Measurements from ENCODE around the gene IRF5. TPM values are rescaled to one million over a fixed set of nuclear protein-coding genes. Genes with fewer than 3 reads are reported as not detected.
"Not testable (repeated sequence)": the region's sequence is repeated elsewhere in the genome, so short reads cannot be mapped to it uniquely, and the experiment has no call there.

IRF5 gene
- total RNA-seq, 2 donors from 2014 or later: 0.31 to 0.53 TPM

DNA sequence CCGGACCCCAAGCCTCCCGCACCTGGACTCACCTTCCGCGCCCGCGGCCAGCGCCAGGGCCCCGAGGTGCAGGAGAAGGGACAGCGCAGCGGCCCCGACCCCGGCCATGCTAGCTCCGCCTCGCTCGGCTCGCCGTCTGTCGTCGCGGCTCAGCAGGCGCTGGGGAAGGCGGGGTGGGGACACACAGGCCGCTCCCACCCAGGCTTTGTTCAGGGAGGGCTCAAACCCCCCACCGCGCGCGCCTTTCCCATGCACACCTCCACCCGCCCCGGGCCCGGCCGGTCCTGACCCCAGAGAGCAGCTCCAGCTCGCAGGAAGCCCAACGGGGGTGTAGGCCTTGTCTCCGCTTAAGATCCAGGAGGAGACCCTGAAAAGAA is 27.2 kb upstream of the IRF5 start, which contains the start of gene KCP:
Gene KCP, minus strand, starts transcription at position 141 of the 377 bp plus-strand sequence. Its CDS starts 33 bp downstream, at position 108.
- 11 to 18% methylated on average over 21 to 34 of the region's 34 CpGs for WGBS, 2 experiments (ENCODE audit: insufficient coverage in 1 of 2, insufficient read length in 1 of 2)
- H3K4me3 Mint-ChIP-seq: peak within 1 kb of the TSS; percentile 76

DNA sequence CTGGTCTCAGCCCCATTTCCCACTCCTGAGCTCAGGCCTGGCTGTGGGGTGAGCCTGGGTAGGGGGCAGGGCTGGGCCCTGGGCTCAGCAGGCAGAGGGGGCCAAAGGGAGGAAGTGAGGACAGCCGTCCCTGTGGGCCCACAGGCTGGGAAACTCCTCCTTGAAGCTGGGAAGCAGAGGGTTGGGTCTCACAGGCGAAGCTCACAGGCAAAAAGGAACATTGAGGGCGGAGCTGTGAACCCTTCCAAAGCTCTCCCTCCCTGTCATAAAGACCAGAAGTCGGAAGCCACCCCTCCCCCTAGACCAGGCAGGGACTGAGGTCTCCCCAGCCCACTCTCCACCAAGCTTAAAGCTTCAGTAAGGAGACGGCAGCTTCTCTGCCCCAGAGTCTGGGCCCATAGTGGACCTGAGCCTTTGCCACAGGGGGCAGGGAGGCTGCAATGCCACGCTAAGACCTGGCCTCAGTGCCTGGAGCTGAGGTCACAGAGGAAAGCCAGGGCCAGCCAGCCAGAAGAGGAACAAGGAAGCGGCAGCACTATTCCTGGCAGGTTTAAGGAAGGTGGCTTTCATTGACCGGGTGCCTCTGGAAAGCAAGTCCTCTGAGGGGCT is 26.2 kb upstream of the IRF5 start:
- Mint-ChIP-seq H3K4me3 (peak overlapping the region; percentile 76), H3K36me3 (ENCODE audit: low read depth) (peaks cover 4% of the 10 kb centered on the region), H3K27ac (peak overlapping the region; percentile 95), H3K27me3 (ENCODE audit: insufficient read depth) (peaks cover 29% of the 10 kb centered on the region), H3K9me3 (no peaks in the 10 kb centered on the region), H3K4me1 (peaks cover 33% of the 10 kb centered on the region)
- Histone ChIP-seq H3K4me1 (ENCODE audit: control insufficient read depth, insufficient read depth, low read length) (peaks cover 7% of the 10 kb centered on the region), H3K36me3 (ENCODE audit: control insufficient read depth, insufficient read depth, low read length) (peaks cover 6% of the 10 kb centered on the region), H3K27me3 (ENCODE audit: control insufficient read depth, insufficient read depth, low read length, poor library complexity, severe bottlenecking) (no peaks in the 10 kb centered on the region), H3K9me3 (ENCODE audit: control insufficient read depth, low read length) (no peaks in the 10 kb centered on the region), H3K27ac (ENCODE audit: low read depth, low read length) (no peak overlapping the region), H3K4me3 (ENCODE audit: low read length) (peak overlapping the region; percentile 31), H3K9ac (ENCODE audit: extremely low read depth, low read length, poor library complexity, severe bottlenecking) (peak overlapping the region; percentile 23)
- WGBS, 2 experiments (ENCODE audit: insufficient coverage in 1 of 2, insufficient read length in 1 of 2): 19 to 26% methylated on average over 6 to 8 of the region's 8 CpGs
- TF ChIP-seq, protein P1, sequence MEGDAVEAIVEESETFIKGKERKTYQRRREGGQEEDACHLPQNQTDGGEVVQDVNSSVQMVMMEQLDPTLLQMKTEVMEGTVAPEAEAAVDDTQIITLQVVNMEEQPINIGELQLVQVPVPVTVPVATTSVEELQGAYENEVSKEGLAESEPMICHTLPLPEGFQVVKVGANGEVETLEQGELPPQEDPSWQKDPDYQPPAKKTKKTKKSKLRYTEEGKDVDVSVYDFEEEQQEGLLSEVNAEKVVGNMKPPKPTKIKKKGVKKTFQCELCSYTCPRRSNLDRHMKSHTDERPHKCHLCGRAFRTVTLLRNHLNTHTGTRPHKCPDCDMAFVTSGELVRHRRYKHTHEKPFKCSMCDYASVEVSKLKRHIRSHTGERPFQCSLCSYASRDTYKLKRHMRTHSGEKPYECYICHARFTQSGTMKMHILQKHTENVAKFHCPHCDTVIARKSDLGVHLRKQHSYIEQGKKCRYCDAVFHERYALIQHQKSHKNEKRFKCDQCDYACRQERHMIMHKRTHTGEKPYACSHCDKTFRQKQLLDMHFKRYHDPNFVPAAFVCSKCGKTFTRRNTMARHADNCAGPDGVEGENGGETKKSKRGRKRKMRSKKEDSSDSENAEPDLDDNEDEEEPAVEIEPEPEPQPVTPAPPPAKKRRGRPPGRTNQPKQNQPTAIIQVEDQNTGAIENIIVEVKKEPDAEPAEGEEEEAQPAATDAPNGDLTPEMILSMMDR (conservative IDR thresholded peaks at IDR 0.05): no peak
- peak; percentile 95 for DNase-seq

More for the DNA sequence above, 27.2 kb upstream of the IRF5 start, which contains the start of gene KCP:
- peaks cover 6% of the 10 kb centered on the region for H3K36me3 ChIP-seq (ENCODE audit: control insufficient read depth, insufficient read depth, low read length)
- peak within 1 kb of the TSS; percentile 78 for H3K4me3 ChIP-seq (ENCODE audit: low read length)
- Mint-ChIP-seq H3K9me3 (no peaks in the 10 kb centered on the region), H3K4me1 (peaks cover 32% of the 10 kb centered on the region), H3K27me3 (ENCODE audit: insufficient read depth) (peaks cover 22% of the 10 kb centered on the region), H3K27ac (peak within 1 kb of the TSS; percentile 95), H3K36me3 (ENCODE audit: low read depth) (peaks cover 11% of the 10 kb centered on the region)
- no peaks in the 10 kb centered on the region for H3K9me3 ChIP-seq (ENCODE audit: control insufficient read depth, low read length)
- H3K9ac ChIP-seq (ENCODE audit: extremely low read depth, low read length, poor library complexity, severe bottlenecking): peak within 1 kb of the TSS; percentile 41
- TF ChIP-seq, protein P1 (conservative IDR thresholded peaks at IDR 0.05): no peak
- peak; percentile 89 for DNase-seq
- peaks cover 7% of the 10 kb centered on the region for H3K4me1 ChIP-seq (ENCODE audit: control insufficient read depth, insufficient read depth, low read length)
- H3K27ac ChIP-seq (ENCODE audit: low read depth, low read length): no peak within 1 kb of the TSS
- no peaks in the 10 kb centered on the region for H3K27me3 ChIP-seq (ENCODE audit: control insufficient read depth, insufficient read depth, low read length, poor library complexity, severe bottlenecking)

DNA sequence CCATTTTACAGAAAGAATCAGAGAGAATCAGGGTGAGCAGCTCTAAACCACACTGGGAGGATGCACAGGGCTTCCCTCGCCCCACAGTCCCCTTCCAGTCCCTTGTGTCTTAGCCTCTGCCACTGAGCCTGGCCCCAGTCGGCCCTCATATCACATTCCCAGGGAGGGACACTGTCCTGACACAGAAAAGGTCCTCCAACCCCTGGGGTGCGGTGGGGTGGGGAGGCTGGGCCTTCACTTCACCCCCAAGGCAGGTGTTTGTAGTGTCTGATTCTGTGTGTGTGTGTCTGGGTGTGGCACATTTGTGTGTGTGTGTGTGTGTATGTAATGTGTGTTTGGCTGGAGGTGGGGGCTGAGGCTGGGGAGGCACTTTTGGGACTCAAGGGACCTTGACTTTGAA is 25.4 kb upstream of the IRF5 start:
- WGBS, 2 experiments (ENCODE audit: insufficient coverage in 1 of 2, insufficient read length in 1 of 2): 86% methylated on average over 3 of the region's 3 CpGs; no CpG with 5 or more reads in 1 of the 2 experiments
- no peak overlapping the region for H3K9ac ChIP-seq (ENCODE audit: extremely low read depth, low read length, poor library complexity, severe bottlenecking)
- Mint-ChIP-seq H3K9me3 (no peaks in the 10 kb centered on the region), H3K4me3 (peak overlapping the region; percentile 76), H3K36me3 (ENCODE audit: low read depth) (no peaks in the 10 kb centered on the region), H3K27me3 (ENCODE audit: insufficient read depth) (peaks cover 37% of the 10 kb centered on the region), H3K27ac (peak overlapping the region; percentile 95), H3K4me1 (peaks cover 33% of the 10 kb centered on the region)
- no peak overlapping the region for H3K27ac ChIP-seq (ENCODE audit: low read depth, low read length)
- H3K27me3 ChIP-seq (ENCODE audit: control insufficient read depth, insufficient read depth, low read length, poor library complexity, severe bottlenecking): no peaks in the 10 kb centered on the region
- H3K4me1 ChIP-seq (ENCODE audit: control insufficient read depth, insufficient read depth, low read length): peaks cover 7% of the 10 kb centered on the region
- TF ChIP-seq, protein P1 (conservative IDR thresholded peaks at IDR 0.05): no peak
- H3K9me3 ChIP-seq (ENCODE audit: control insufficient read depth, low read length): no peaks in the 10 kb centered on the region
- peak; percentile 51 for DNase-seq
- H3K4me3 ChIP-seq (ENCODE audit: low read length): no peak overlapping the region
- H3K36me3 ChIP-seq (ENCODE audit: control insufficient read depth, insufficient read depth, low read length): peaks cover 3% of the 10 kb centered on the region

DNA sequence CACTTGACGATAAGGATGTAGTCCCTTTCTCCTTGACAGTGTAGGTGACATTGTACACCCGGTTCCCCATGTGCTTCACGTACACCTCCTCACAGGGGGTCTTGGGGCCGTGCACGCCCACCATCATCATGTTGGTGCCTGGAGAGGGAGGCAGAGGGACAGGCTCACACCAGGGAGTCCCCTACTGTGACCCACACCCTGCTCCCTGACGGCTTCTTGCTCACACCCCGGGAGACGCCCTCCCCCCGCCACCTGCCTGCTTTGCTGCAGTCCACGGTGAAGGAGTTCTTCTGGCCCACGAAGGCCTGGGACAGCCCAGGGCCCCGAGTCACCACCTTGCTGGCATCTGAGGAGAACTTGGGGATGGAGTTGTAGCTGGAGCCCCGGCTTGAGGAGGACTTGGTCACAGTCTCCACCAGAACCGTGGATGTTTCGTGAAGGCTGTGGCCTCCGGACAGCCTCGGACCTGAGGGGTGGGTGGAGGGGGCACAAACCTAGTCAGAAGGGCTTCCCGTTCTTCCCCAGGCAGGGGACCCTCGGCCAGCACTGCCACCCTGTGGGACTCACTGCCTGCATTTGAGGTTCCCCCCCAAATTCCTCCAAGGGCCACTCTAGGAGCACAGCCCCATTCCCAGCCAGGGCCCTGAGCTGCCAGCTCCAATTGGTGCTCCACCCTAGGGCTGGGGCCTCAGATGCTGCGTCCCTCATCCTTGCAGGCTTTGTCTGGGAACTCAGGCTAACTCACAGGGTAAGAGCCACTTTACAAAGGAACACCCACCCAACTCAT is 24.8 kb upstream of the IRF5 start:
- Mint-ChIP-seq H3K4me1 (peaks cover 33% of the 10 kb centered on the region), H3K27me3 (ENCODE audit: insufficient read depth) (peaks cover 43% of the 10 kb centered on the region)
- H3K4me1 ChIP-seq (ENCODE audit: control insufficient read depth, insufficient read depth, low read length); H3K4me3 Mint-ChIP-seq; H3K36me3 Mint-ChIP-seq (ENCODE audit: low read depth); H3K27me3 ChIP-seq (ENCODE audit: control insufficient read depth, insufficient read depth, low read length, poor library complexity, severe bottlenecking); DNase-seq; H3K9me3 ChIP-seq (ENCODE audit: control insufficient read depth, low read length); H3K9ac ChIP-seq (ENCODE audit: extremely low read depth, low read length, poor library complexity, severe bottlenecking); H3K27ac Mint-ChIP-seq; H3K4me3 ChIP-seq (ENCODE audit: low read length); H3K9me3 Mint-ChIP-seq; H3K36me3 ChIP-seq (ENCODE audit: control insufficient read depth, insufficient read depth, low read length); H3K27ac ChIP-seq (ENCODE audit: low read depth, low read length): not testable (repeated sequence)
- WGBS, 2 experiments (ENCODE audit: insufficient coverage in 1 of 2, insufficient read length in 1 of 2): 88 to 100% methylated on average over 1 to 5 of the region's 20 CpGs

Measured in endodermal cell (in vitro differentiated cells).